ENCODE results near the gene ADH6.

DNA sequence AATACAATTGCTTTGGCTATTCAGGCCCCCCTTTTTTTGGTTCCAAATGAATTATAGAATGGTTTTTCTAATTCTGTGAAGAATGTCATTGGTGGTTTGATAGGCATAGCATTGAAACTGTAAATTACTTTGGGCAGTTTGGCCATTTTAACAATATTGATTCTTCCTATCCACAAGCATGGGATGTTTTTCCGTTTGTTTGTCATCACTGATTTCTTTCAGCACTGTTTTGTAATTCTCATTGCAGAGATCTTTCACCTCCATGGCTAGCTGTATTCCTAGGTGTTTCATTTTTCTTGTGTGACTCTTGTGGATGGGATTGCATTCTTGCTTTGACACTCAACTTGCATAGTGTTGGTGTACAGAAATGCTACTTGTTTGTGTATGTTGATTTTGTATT is 33.0 kb downstream of the ADH6 start:
- TF ChIP-seq GATA1 (IDR thresholded peaks at IDR 0.05; ENCODE audit: low read depth, low read length) (no peak), POLR2A (IDR thresholded peaks at IDR 0.05; ENCODE audit: low read length) (no peak)

Data from erythroblast (primary cell).